ENCODE data around the gene TMEM231.
"Not testable (repeated sequence)": the region's sequence is repeated elsewhere in the genome, so short reads cannot be mapped to it uniquely, and the experiment has no call there.

TMEM231 gene

GRCh38 chr16:75555707-75556430 is at the start of gene TMEM231:
Gene TMEM231 (minus strand): TSS chr16:75556252. CDS start chr16:75556209, 43 bp downstream.
- no peak for TF ChIP-seq CTCF (IDR thresholded peaks at IDR 0.05; ENCODE audit: low read depth, low read length, missing control alignments)
- peak within 1 kb of the TSS; percentile 64 for H3K4me3 ChIP-seq (replicated peaks; ENCODE audit: low read depth, low read length)

GRCh38 chr16:75603241-75603640 is 47.2 kb upstream of the TMEM231 start:
- no peak overlapping the region for H3K4me3 ChIP-seq (replicated peaks; ENCODE audit: low read depth, low read length)
- DNase-seq (ENCODE audit: extremely low read depth, low read depth): no peak
- TF ChIP-seq CTCF (IDR thresholded peaks at IDR 0.05; ENCODE audit: low read depth, low read length, missing control alignments): no peak

More at GRCh38 chr16:75555707-75556430, at the start of gene TMEM231:
- DNase-seq (ENCODE audit: extremely low read depth, low read depth): peak; percentile 75

GRCh38 chr16:75599452-75600277 is 43.6 kb upstream of the TMEM231 start:
- no peak for TF ChIP-seq CTCF (IDR thresholded peaks at IDR 0.05; ENCODE audit: low read depth, low read length, missing control alignments)
- H3K4me3 ChIP-seq (replicated peaks; ENCODE audit: low read depth, low read length): no peak overlapping the region
- DNase-seq (ENCODE audit: extremely low read depth, low read depth): no peak

GRCh38 chr16:75593825-75594820 is 38.1 kb upstream of the TMEM231 start:
- H3K4me3 ChIP-seq (replicated peaks; ENCODE audit: low read depth, low read length): no peak overlapping the region
- TF ChIP-seq CTCF (IDR thresholded peaks at IDR 0.05; ENCODE audit: low read depth, low read length, missing control alignments): no peak
- DNase-seq (ENCODE audit: extremely low read depth, low read depth): peak; percentile 76

GRCh38 chr16:75593308-75593707 is 37.3 kb upstream of the TMEM231 start:
- no peak for DNase-seq (ENCODE audit: extremely low read depth, low read depth)
- H3K4me3 ChIP-seq (replicated peaks; ENCODE audit: low read depth, low read length): no peak overlapping the region
- no peak for TF ChIP-seq CTCF (IDR thresholded peaks at IDR 0.05; ENCODE audit: low read depth, low read length, missing control alignments)

- DNase-seq (ENCODE audit: extremely low read depth, low read depth); H3K4me3 ChIP-seq (replicated peaks; ENCODE audit: low read depth, low read length): not testable (repeated sequence)
Observed at GRCh38 chr16:75591927-75592326, 35.9 kb upstream of the TMEM231 start.
